ENCODE results near the gene PITRM1.
"Not testable (repeated sequence)": the region's sequence is repeated elsewhere in the genome, so short reads cannot be mapped to it uniquely, and the experiment has no call there.

PITRM1 gene

GRCh38 chr10:3197348-3198003 is 24.9 kb upstream of the PITRM1 start:
- DNase-seq (ENCODE audit: low read depth) = peak; percentile 66

- DNase-seq (ENCODE audit: low read depth) = no peak
Measured at GRCh38 chr10:3196958-3197347, 24.4 kb upstream of the PITRM1 start.

GRCh38 chr10:3196482-3196881 is 23.9 kb upstream of the PITRM1 start:
- no peak for DNase-seq (ENCODE audit: low read depth)

GRCh38 chr10:3195726-3196125 is 23.1 kb upstream of the PITRM1 start:
- no peak for DNase-seq (ENCODE audit: low read depth)

GRCh38 chr10:3195286-3195685 is 22.7 kb upstream of the PITRM1 start:
- no peak for DNase-seq (ENCODE audit: low read depth)

GRCh38 chr10:3194871-3195270 is 22.3 kb upstream of the PITRM1 start:
- DNase-seq (ENCODE audit: low read depth) = no peak

- no peak for DNase-seq (ENCODE audit: low read depth)
Measured at GRCh38 chr10:3193751-3194150, 21.2 kb upstream of the PITRM1 start.

GRCh38 chr10:3192856-3193635 is 20.5 kb upstream of the PITRM1 start:
- peak; percentile 71 for DNase-seq (ENCODE audit: low read depth)

- DNase-seq (ENCODE audit: low read depth) = no peak
Measured at GRCh38 chr10:3190817-3191216, 18.2 kb upstream of the PITRM1 start.

GRCh38 chr10:3187229-3187628 is 14.6 kb upstream of the PITRM1 start:
- DNase-seq (ENCODE audit: low read depth) = not testable (repeated sequence)

- no peak for DNase-seq (ENCODE audit: low read depth)
Measured at GRCh38 chr10:3186368-3186767, 13.8 kb upstream of the PITRM1 start.

GRCh38 chr10:3185386-3185785 is 12.8 kb upstream of the PITRM1 start:
- DNase-seq (ENCODE audit: low read depth) = no peak

- DNase-seq (ENCODE audit: low read depth) = no peak
Measured at GRCh38 chr10:3180355-3181025, 7.9 kb upstream of the PITRM1 start.

- DNase-seq (ENCODE audit: low read depth) = no peak
Measured at GRCh38 chr10:3179174-3179573, 6.6 kb upstream of the PITRM1 start.

- no peak for DNase-seq (ENCODE audit: low read depth)
Measured at GRCh38 chr10:3178042-3178441, 5.5 kb upstream of the PITRM1 start.

- no peak for DNase-seq (ENCODE audit: low read depth)
Measured at GRCh38 chr10:3173171-3173878, 743 bp upstream of the PITRM1 start.

- DNase-seq (ENCODE audit: low read depth) = peak; percentile 59
Measured at GRCh38 chr10:3172081-3172445, 519 bp downstream of the PITRM1 start.

- DNase-seq (ENCODE audit: low read depth) = not testable (repeated sequence)
Measured at GRCh38 chr10:3171488-3171887, 1.1 kb downstream of the PITRM1 start.

GRCh38 chr10:3169673-3170072 is 2.9 kb downstream of the PITRM1 start:
- no peak for DNase-seq (ENCODE audit: low read depth)

GRCh38 chr10:3169271-3169670 is 3.3 kb downstream of the PITRM1 start:
- DNase-seq (ENCODE audit: low read depth) = no peak

- no peak for DNase-seq (ENCODE audit: low read depth)
Measured at GRCh38 chr10:3167611-3168330, 4.8 kb downstream of the PITRM1 start.
